HCT116 (cell line): ENCODE measurements around the gene AEBP1. TPM values are rescaled to one million over a fixed set of nuclear protein-coding genes. Genes with fewer than 3 reads are reported as not detected.
A peak's percentile ranks its signal among the peaks of the same experiment; 100 is the strongest.

Experiments used
- ATAC-seq: fragments of 200-7000 bp; cut with Tn5 transposase; 2 replicates; pipeline ENCODE4 v1.9.1; 2020; ENCODE audit warnings: mild to moderate bottlenecking, moderate library complexity
- BruUV-seq: library from RNA; stranded (reverse); fragments of 400-500 nt; replicated peaks from 2 replicates; lab custom pipeline; 2021; lab: Mats Ljungman, UMichigan
- CTCF ChIA-PET: fragments of 300-600 bp; sonication (Branson Sonifier 250); formaldehyde crosslinking; loops from one replicate; lab custom pipeline; 2021; ENCODE audit warnings: antibody characterized with exemption; lab: Charles Lee
- POLR2A ChIA-PET: fragments of 300-600, 350-600 bp; sonication (Branson Sonifier 250); formaldehyde crosslinking; loops from one replicate; lab custom pipeline; 2021; ENCODE audit warnings: antibody characterized with exemption; lab: Charles Lee
- RAD21 ChIA-PET, 2 experiments: fragments of 300-600 bp; sonication (Branson Sonifier 250); formaldehyde crosslinking; loops; one replicate each; lab custom pipeline; 2023; ENCODE audit warnings: low total read pairs in 2 of 2; ENCODE audit not compliant: uncharacterized antibody in 2 of 2, unreplicated experiment in 2 of 2, low non-redundant PET in 1 of 2; lab: Charles Lee
- DNase-seq: peaks from one replicate; pipeline ENCODE4 v3.0.0-alpha.2; 2010; ENCODE audit warnings: low read depth, low spot score
- H2AFZ ChIP-seq: fragments of 200-600 bp; shearing (Covaris generic), sonication (generic); 2 replicates; pipeline ENCODE4 v1.6.1; 2017; ENCODE audit warnings: low read depth, mixed run types, mixed read lengths, antibody characterized with exemption, low read length; ENCODE audit not compliant: poor library complexity, severe bottlenecking
- H3K27ac ChIP-seq: 2 replicates; pipeline ENCODE4 v1.5.1; 2012; ENCODE audit warnings: low read depth, low read length
- H3K27me3 ChIP-seq: fragments of 200-600 bp; sonication (generic); 2 replicates; pipeline ENCODE4 v1.6.1; 2016; ENCODE audit warnings: mixed run types, low read length, mixed read lengths; ENCODE audit not compliant: insufficient read depth
- H3K36me3 ChIP-seq, 2 experiments: fragments of 200-500 bp in 1 of 2; fragments of 200-600 bp in 1 of 2; sonication (Bioruptor generic) in 1 of 2; sonication (generic) in 1 of 2; 2 replicates each; pipeline versions ENCODE4 v1.5.1 to v1.6.1; 2014 to 2016; ENCODE audit warnings: low read length in 2 of 2, inconsistent platforms in 1 of 2, mixed read lengths in 1 of 2, mixed run types in 1 of 2; ENCODE audit not compliant: insufficient read depth in 2 of 2, control insufficient read depth in 1 of 2
- H3K4me1 ChIP-seq, 2 experiments: fragments of 200-600 bp in 1 of 2; sonication (generic) in 1 of 2; 2 replicates each; pipeline versions ENCODE4 v1.5.1 to v1.6.1; 2012 to 2017; ENCODE audit warnings: low read length in 2 of 2, inconsistent platforms in 1 of 2, mild to moderate bottlenecking in 1 of 2, mixed read lengths in 1 of 2, mixed run types in 1 of 2, moderate library complexity in 1 of 2; ENCODE audit not compliant: insufficient read depth in 2 of 2, control insufficient read depth in 1 of 2
- H3K4me2 ChIP-seq: fragments of 200-600 bp; sonication (generic); 2 replicates; pipeline ENCODE4 v1.6.1; 2017; ENCODE audit warnings: mixed run types, low read length, mixed read lengths
- H3K4me3 ChIP-seq, 2 experiments: fragments of 200-600 bp in 1 of 2; sonication (generic) in 1 of 2; replicated peaks in 1 of 2; 2 replicates each; pipeline ENCODE4 v1.5.1; 2011 to 2016; ENCODE audit warnings: low read length in 2 of 2, control low read depth in 1 of 2, low read depth in 1 of 2, mild to moderate bottlenecking in 1 of 2, mixed read lengths in 1 of 2, mixed run types in 1 of 2
- H3K79me2 ChIP-seq: fragments of 200-600 bp; sonication (generic); 2 replicates; pipeline ENCODE4 v1.6.1; 2017; ENCODE audit warnings: mild to moderate bottlenecking, mixed run types, low read length, moderate library complexity, mixed read lengths; ENCODE audit not compliant: insufficient read depth
- H3K9ac ChIP-seq: fragments of 200-600 bp; sonication (generic); 2 replicates; pipeline ENCODE4 v1.6.1; 2016; ENCODE audit warnings: low read length, mixed read lengths
- H3K9me2 ChIP-seq: fragments of 200-600 bp; sonication (generic), shearing (Covaris generic); 2 replicates; pipeline ENCODE4 v1.6.1; 2017; ENCODE audit warnings: mixed run types, mild to moderate bottlenecking, moderate library complexity; ENCODE audit not compliant: insufficient read depth
- H3K9me3 ChIP-seq, 2 experiments: fragments of 200-500 bp in 1 of 2; fragments of 200-600 bp in 1 of 2; sonication (Bioruptor generic) in 1 of 2; sonication (generic) in 1 of 2; 2 replicates each; pipeline ENCODE4 v1.6.1; 2014 to 2017; ENCODE audit warnings: low read length in 2 of 2, mixed read lengths in 2 of 2, inconsistent platforms in 1 of 2, low read depth in 1 of 2, mild to moderate bottlenecking in 1 of 2, mixed run types in 1 of 2, moderate library complexity in 1 of 2; ENCODE audit not compliant: control insufficient read depth in 1 of 2, insufficient read depth in 1 of 2
- H4K20me1 ChIP-seq: fragments of 200-600 bp; sonication (generic), shearing (Covaris generic); 2 replicates; pipeline ENCODE4 v1.6.1; 2017; ENCODE audit warnings: mixed run types, mild to moderate bottlenecking, moderate library complexity; ENCODE audit not compliant: insufficient read depth
- EGR1 ChIP-seq: IDR thresholded peaks from 2 replicates; pipeline ENCODE4 v1.6.1; 2012; ENCODE audit warnings: low read depth
- EZH2 ChIP-seq: fragments of 200-600 bp; sonication (generic); IDR thresholded peaks from 2 replicates; pipeline ENCODE4 v1.6.1; 2017; ENCODE audit warnings: antibody characterized with exemption, mixed run types
- RAD21 ChIP-seq: IDR thresholded peaks from 2 replicates; pipeline ENCODE4 v1.6.1; 2012; ENCODE audit warnings: low read depth, mild to moderate bottlenecking
- YY1 ChIP-seq: IDR thresholded peaks from 2 replicates; pipeline ENCODE4 v1.6.1; 2011; ENCODE audit warnings: low read length, low read depth, moderate library complexity, mild to moderate bottlenecking; ENCODE audit not compliant: insufficient replicate concordance; ENCODE audit errors: extremely low read depth
- intact Hi-C: fragments of 100-400 bp; cut with micrococcal nuclease; formaldehyde crosslinking; loops from 2 replicates; pipeline ENCODE4 v1.10.0; 2022
- total RNA-seq: library from RNA; stranded (reverse); gene quantifications from one replicate; pipeline ENCODE4 v1.2.1, GENCODE V29; 2021; ENCODE audit not compliant: unreplicated experiment
- TF ChIP-seq, protein P1 (sequence below), 3 experiments: fragments of 200-600 bp in 1 of 3; sonication (generic) in 1 of 3; IDR thresholded peaks in 2 of 3; conservative IDR thresholded peaks in 1 of 3; 2 replicates each; pipeline ENCODE4 v1.5.1; 2012 to 2017; ENCODE audit warnings: low read depth in 2 of 3, low read length in 2 of 3, antibody characterized with exemption in 1 of 3, borderline replicate concordance in 1 of 3, control low read depth in 1 of 3, mild to moderate bottlenecking in 1 of 3, mixed read lengths in 1 of 3, mixed run types in 1 of 3, moderate library complexity in 1 of 3; ENCODE audit not compliant: insufficient read depth in 1 of 3
- TF ChIP-seq, protein P2 (sequence below): IDR thresholded peaks from 2 replicates; pipeline ENCODE4 v1.6.1; 2012

Gene AEBP1
- total RNA-seq, 1 experiment from 2014 or later = 0.49 TPM

DNA sequence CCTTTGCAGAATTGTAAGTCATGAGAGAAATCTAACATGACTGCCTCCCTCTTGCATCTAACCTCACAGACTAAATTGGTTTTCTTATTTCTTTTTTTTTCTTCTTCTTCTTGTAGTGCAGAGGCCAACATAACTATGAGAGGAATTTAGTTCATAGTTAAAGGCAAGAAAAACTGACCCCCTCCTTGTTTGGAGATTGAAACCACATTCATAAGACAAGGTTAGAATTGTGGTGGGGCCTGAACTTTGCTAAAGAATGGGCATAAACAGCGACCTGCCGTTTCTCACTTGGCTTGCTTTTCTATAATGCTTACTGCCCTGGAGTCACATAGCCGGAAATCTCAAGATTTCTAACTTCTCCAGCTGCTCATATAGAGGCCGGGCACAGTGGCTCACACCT lies 19.4 kb upstream of the AEBP1 start (continued):
- TF ChIP-seq EZH2 (no peak), YY1 (no peak)

DNA sequence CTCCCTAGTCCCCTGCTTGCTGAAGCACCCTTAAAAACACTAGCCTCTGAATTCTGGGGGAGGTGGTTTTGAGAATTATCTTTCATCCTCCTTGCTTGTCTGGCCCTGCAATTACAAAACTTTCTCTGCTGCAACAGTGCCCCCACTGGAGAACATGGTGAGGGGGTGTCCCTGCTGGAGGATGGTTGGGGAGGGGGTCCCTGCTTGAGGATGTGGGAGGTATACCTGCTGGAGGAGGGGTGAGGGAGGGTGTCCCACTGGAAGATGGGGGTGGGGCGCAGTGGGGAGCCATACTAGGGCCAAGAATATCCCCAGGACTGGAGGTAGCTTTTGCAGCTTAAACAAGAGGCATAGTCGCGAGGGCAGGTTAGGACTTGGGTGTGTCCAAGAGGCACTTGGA lies 18.6 kb upstream of the AEBP1 start:
- POLR2A ChIA-PET = no interaction called here
- H3K9me2 ChIP-seq = no peaks in the 10 kb centered on the region
- no peak for TF ChIP-seq RAD21
- TF ChIP-seq, protein P1, sequence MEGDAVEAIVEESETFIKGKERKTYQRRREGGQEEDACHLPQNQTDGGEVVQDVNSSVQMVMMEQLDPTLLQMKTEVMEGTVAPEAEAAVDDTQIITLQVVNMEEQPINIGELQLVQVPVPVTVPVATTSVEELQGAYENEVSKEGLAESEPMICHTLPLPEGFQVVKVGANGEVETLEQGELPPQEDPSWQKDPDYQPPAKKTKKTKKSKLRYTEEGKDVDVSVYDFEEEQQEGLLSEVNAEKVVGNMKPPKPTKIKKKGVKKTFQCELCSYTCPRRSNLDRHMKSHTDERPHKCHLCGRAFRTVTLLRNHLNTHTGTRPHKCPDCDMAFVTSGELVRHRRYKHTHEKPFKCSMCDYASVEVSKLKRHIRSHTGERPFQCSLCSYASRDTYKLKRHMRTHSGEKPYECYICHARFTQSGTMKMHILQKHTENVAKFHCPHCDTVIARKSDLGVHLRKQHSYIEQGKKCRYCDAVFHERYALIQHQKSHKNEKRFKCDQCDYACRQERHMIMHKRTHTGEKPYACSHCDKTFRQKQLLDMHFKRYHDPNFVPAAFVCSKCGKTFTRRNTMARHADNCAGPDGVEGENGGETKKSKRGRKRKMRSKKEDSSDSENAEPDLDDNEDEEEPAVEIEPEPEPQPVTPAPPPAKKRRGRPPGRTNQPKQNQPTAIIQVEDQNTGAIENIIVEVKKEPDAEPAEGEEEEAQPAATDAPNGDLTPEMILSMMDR (IDR thresholded peaks at IDR 0.05 in 2 of 3, conservative IDR thresholded peaks at IDR 0.05 in 1 of 3; ENCODE audit: borderline replicate concordance in 1 of 3, insufficient read depth in 1 of 3, low read depth in 2 of 3, low read length in 2 of 3) = peak in 2 of 3 experiments; percentile 41 to 58; a peak in 4 of 6 replicates
- TF ChIP-seq, all 23 proteins: peak for 1
- Histone ChIP-seq H3K4me3 (no peak overlapping the region), H3K27me3 (no peaks in the 10 kb centered on the region), H3K36me3 (peaks cover 0 to 1% of the 10 kb centered on the region in 2 experiments; a peak in 1 of 4 replicates), H2AFZ (no peak overlapping the region), H3K79me2 (peaks cover 11% of the 10 kb centered on the region), H4K20me1 (no peaks in the 10 kb centered on the region), H3K27ac (no peak overlapping the region), H3K9me3 (no peaks in the 10 kb centered on the region), H3K9ac (no peak overlapping the region), H3K4me2 (no peak overlapping the region), H3K4me1 (peaks cover 12 to 40% of the 10 kb centered on the region in 2 experiments)
- CTCF ChIA-PET = interaction anchor here (1.3 kb wide), 1 partner anchor 13 kb away, joined by 3 read pairs; no protein-coding TSS in a partner anchor
- no peak for ATAC-seq
- BruUV-seq = no TSS peak
- RAD21 ChIA-PET = no interaction called here
- DNase-seq = no peak
- intact Hi-C loops = no loop called here

DNA sequence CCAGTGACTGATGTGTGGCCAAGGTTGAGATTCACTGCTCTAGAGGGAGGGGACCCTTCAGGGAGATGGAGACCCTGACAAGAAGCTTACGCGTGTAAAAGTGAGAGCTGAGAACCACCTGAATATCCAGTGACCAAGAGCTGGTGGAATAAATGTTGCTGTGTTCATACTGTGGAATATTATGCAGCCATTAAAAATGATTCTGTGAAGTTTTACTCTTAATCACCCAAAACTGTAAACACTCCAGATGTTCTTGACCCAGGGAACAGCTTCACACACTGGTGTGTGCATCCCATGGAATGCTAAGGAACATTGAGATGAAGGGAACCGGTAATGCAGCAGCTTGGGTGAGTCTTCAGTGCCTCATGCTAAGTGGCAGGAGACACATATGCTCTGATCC lies 17.5 kb upstream of the AEBP1 start:
- TF ChIP-seq, protein P2, sequence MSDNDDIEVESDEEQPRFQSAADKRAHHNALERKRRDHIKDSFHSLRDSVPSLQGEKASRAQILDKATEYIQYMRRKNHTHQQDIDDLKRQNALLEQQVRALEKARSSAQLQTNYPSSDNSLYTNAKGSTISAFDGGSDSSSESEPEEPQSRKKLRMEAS = no peak
- TF ChIP-seq EGR1 (no peak), EZH2 (no peak)
- peaks cover under 1% of the 10 kb centered on the region; the same call in 1 of the 2 replicates for H3K79me2 ChIP-seq
- ChIA-PET POLR2A (no interaction called here), RAD21 (interaction anchor here in 1 of 2 experiments (0.5 kb wide), 1 partner anchor 391 kb away, joined by 3 read pairs; no protein-coding TSS in a partner anchor), CTCF (no interaction called here)
- no TSS peak for BruUV-seq
- no peaks in the 10 kb centered on the region for H4K20me1 ChIP-seq
- no peak overlapping the region for H3K4me3 ChIP-seq
- peaks cover 7 to 31% of the 10 kb centered on the region in 2 experiments for H3K4me1 ChIP-seq
- no peaks in the 10 kb centered on the region for H3K9me3 ChIP-seq
- no peaks in the 10 kb centered on the region for H3K9me2 ChIP-seq
- intact Hi-C loops = no loop called here
- ATAC-seq (no peak), DNase-seq (no peak)
- no peak overlapping the region for H3K9ac ChIP-seq
- no peaks in the 10 kb centered on the region for H3K36me3 ChIP-seq
- no peak overlapping the region for H3K4me2 ChIP-seq
- H3K27me3 ChIP-seq = no peaks in the 10 kb centered on the region
- H3K27ac ChIP-seq = no peak overlapping the region
- H2AFZ ChIP-seq = no peak overlapping the region
